ENCODE data around the gene TGDS. TPM values are rescaled to one million over a fixed set of nuclear protein-coding genes. Genes with fewer than 3 reads are reported as not detected.
"Not testable (repeated sequence)": the region's sequence is repeated elsewhere in the genome, so short reads cannot be mapped to it uniquely, and the experiment has no call there.

TGDS gene
- polyA plus RNA-seq (2013, experiment 1 of 2): 8.7 TPM
- polyA plus RNA-seq (2013, experiment 2 of 2): 9.3 TPM

GRCh38 chr13:94595950-94596574, at the start of gene TGDS:
TSS of gene TGDS (minus strand) at chr13:94596152. CDS start at chr13:94596136, 16 bp downstream.
- H2BK5ac ChIP-seq (ENCODE audit: low read depth, low read length, poor library complexity, severe bottlenecking): peak within 1 kb of the TSS; percentile 15
- peak within 1 kb of the TSS; percentile 58 for H3K27ac ChIP-seq (ENCODE audit: low read length, poor library complexity, severe bottlenecking)
- H3K27me3 ChIP-seq (ENCODE audit: control insufficient read depth in 1 of 2, insufficient read depth in 1 of 2, low read length in 2 of 2): no peaks in the 10 kb centered on the region
- peaks cover 7 to 11% of the 10 kb centered on the region in 2 experiments for H3K36me3 ChIP-seq (ENCODE audit: control insufficient read depth in 1 of 2, insufficient read depth in 2 of 2, low read depth in 1 of 2, low read length in 2 of 2)
- H2AFZ ChIP-seq (ENCODE audit: low read depth, low read length): peak within 1 kb of the TSS; percentile 59
- no peaks in the 10 kb centered on the region for H3K9me3 ChIP-seq (ENCODE audit: control insufficient read depth, low read length)
- peak within 1 kb of the TSS; percentile 98 for H3K9ac ChIP-seq (ENCODE audit: low read length)
- under 1% methylated on average over 36 of the region's 41 CpGs for WGBS
- H4K91ac ChIP-seq (ENCODE audit: low read length): peak within 1 kb of the TSS; percentile 30
- H3K79me1 ChIP-seq (replicated peaks; ENCODE audit: low read length, poor library complexity, severe bottlenecking): peaks cover 12% of the 10 kb centered on the region
- H2BK15ac ChIP-seq (ENCODE audit: low read depth, poor library complexity, severe bottlenecking): peak within 1 kb of the TSS; percentile 28
- peak within 1 kb of the TSS; percentile 16 for H2AK5ac ChIP-seq (ENCODE audit: low read length, severe bottlenecking)
- H3K4me2 ChIP-seq (ENCODE audit: low read length, poor library complexity, severe bottlenecking): peak within 1 kb of the TSS; percentile 87
- peak within 1 kb of the TSS in 1 of 2 experiments; percentile 89 for H2BK12ac ChIP-seq (ENCODE audit: low read length in 2 of 2)
- H3K4me3 ChIP-seq (ENCODE audit: insufficient read depth in 1 of 2, low read depth in 1 of 2, low read length in 2 of 2): peak within 1 kb of the TSS; percentile 69 to 96
- no peak within 1 kb of the TSS for H2BK120ac ChIP-seq (ENCODE audit: low read depth, low read length)
- DNase-seq: peak; percentile 95
- H3K18ac ChIP-seq (ENCODE audit: low read depth in 1 of 2, low read length in 2 of 2): peak within 1 kb of the TSS; percentile 74 to 89
- H4K8ac ChIP-seq (ENCODE audit: low read length): peak within 1 kb of the TSS; percentile 91
- no peak within 1 kb of the TSS for H3K23ac ChIP-seq (ENCODE audit: low read length in 2 of 2)
- peak within 1 kb of the TSS in 1 of 2 experiments; percentile 69 for H3K14ac ChIP-seq (ENCODE audit: low read length in 2 of 2)
- H3K4me1 ChIP-seq (ENCODE audit: control insufficient read depth, insufficient read depth, low read depth, low read length): peaks cover 6% of the 10 kb centered on the region
- peak within 1 kb of the TSS; percentile 67 to 75 for H3K4ac ChIP-seq (ENCODE audit: low read depth in 1 of 2, low read length in 2 of 2)

DNA sequence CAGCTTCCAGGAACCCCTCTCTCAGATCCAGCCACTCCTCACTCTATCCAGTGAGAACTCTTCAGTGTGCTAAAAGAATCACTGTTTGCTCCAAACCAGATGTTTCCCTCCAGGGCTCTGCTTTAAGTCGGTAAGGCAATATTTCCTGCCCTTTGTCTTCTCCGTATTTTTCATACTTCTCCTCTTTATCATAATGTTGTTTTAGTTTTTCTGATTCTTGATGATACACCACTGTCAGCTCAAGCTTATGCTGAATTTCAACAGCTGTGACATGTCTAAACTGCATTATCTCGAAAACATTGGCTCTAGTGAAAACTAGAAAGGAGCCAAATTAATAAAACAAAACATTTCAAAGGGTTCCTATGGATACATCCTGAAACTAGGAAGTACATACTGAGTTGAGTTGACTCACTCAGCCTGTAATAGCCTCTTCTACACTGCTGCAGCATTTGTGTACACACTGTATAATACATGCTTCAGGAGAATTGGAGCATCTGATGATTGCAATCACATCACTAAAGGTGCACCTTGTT, 45.5 kb upstream of the TGDS start:
- Histone ChIP-seq H2BK5ac (ENCODE audit: low read depth, low read length, poor library complexity, severe bottlenecking) (no peak overlapping the region), H3K9me3 (ENCODE audit: control insufficient read depth, low read length) (no peaks in the 10 kb centered on the region), H3K27ac (ENCODE audit: low read length, poor library complexity, severe bottlenecking) (no peak overlapping the region), H2AFZ (ENCODE audit: low read depth, low read length) (no peak overlapping the region), H3K36me3 (ENCODE audit: control insufficient read depth in 1 of 2, insufficient read depth in 2 of 2, low read depth in 1 of 2, low read length in 2 of 2) (no peaks in the 10 kb centered on the region), H3K14ac (ENCODE audit: low read length in 2 of 2) (no peak overlapping the region), H2BK12ac (ENCODE audit: low read length in 2 of 2) (no peak overlapping the region), H3K18ac (ENCODE audit: low read depth in 1 of 2, low read length in 2 of 2) (no peak overlapping the region), H3K79me1 (replicated peaks; ENCODE audit: low read length, poor library complexity, severe bottlenecking) (no peaks in the 10 kb centered on the region), H3K4me2 (ENCODE audit: low read length, poor library complexity, severe bottlenecking) (no peak overlapping the region), H3K9ac (ENCODE audit: low read length) (peak overlapping the region; percentile 81), H4K8ac (ENCODE audit: low read length) (no peak overlapping the region), H3K4me1 (ENCODE audit: control insufficient read depth, insufficient read depth, low read depth, low read length) (no peaks in the 10 kb centered on the region), H3K23ac (ENCODE audit: low read length in 2 of 2) (no peak overlapping the region), H3K27me3 (ENCODE audit: control insufficient read depth in 1 of 2, insufficient read depth in 1 of 2, low read length in 2 of 2) (no peaks in the 10 kb centered on the region), H2BK15ac (ENCODE audit: low read depth, poor library complexity, severe bottlenecking) (no peak overlapping the region), H3K4me3 (ENCODE audit: insufficient read depth in 1 of 2, low read depth in 1 of 2, low read length in 2 of 2) (peak overlapping the region in 1 of 2 experiments; percentile 9), H3K4ac (ENCODE audit: low read depth in 1 of 2, low read length in 2 of 2) (no peak overlapping the region), H2BK120ac (ENCODE audit: low read depth, low read length) (no peak overlapping the region), H4K91ac (ENCODE audit: low read length) (no peak overlapping the region), H2AK5ac (ENCODE audit: low read length, severe bottlenecking) (no peak overlapping the region)
- peak; percentile 84 for DNase-seq
- WGBS: no CpG with 5 or more reads among the region's 3 CpGs

- no peak overlapping the region for H3K27ac ChIP-seq (ENCODE audit: low read length, poor library complexity, severe bottlenecking)
- H2AK5ac ChIP-seq (ENCODE audit: low read length, severe bottlenecking): no peak overlapping the region
- H3K27me3 ChIP-seq (ENCODE audit: control insufficient read depth in 1 of 2, insufficient read depth in 1 of 2, low read length in 2 of 2): no peaks in the 10 kb centered on the region
- no CpG with 5 or more reads among the region's 2 CpGs for WGBS
- H2BK12ac ChIP-seq (ENCODE audit: low read length in 2 of 2): no peak overlapping the region
- no peaks in the 10 kb centered on the region for H3K79me1 ChIP-seq (replicated peaks; ENCODE audit: low read length, poor library complexity, severe bottlenecking)
- no peak overlapping the region for H2BK120ac ChIP-seq (ENCODE audit: low read depth, low read length)
- H3K14ac ChIP-seq (ENCODE audit: low read length in 2 of 2): no peak overlapping the region
- H2BK15ac ChIP-seq (ENCODE audit: low read depth, poor library complexity, severe bottlenecking): no peak overlapping the region
- no peak overlapping the region for H4K91ac ChIP-seq (ENCODE audit: low read length)
- H3K4ac ChIP-seq (ENCODE audit: low read depth in 1 of 2, low read length in 2 of 2): no peak overlapping the region
- no peak overlapping the region for H2AFZ ChIP-seq (ENCODE audit: low read depth, low read length)
- DNase-seq: peak; percentile 29
- no peaks in the 10 kb centered on the region for H3K36me3 ChIP-seq (ENCODE audit: control insufficient read depth in 1 of 2, insufficient read depth in 2 of 2, low read depth in 1 of 2, low read length in 2 of 2)
- no peak overlapping the region for H3K4me2 ChIP-seq (ENCODE audit: low read length, poor library complexity, severe bottlenecking)
- no peak overlapping the region for H4K8ac ChIP-seq (ENCODE audit: low read length)
- no peaks in the 10 kb centered on the region for H3K4me1 ChIP-seq (ENCODE audit: control insufficient read depth, insufficient read depth, low read depth, low read length)
- no peak overlapping the region for H3K4me3 ChIP-seq (ENCODE audit: insufficient read depth in 1 of 2, low read depth in 1 of 2, low read length in 2 of 2)
- peak overlapping the region; percentile 81 for H3K9ac ChIP-seq (ENCODE audit: low read length)
- H3K23ac ChIP-seq (ENCODE audit: low read length in 2 of 2): no peak overlapping the region
- H3K18ac ChIP-seq (ENCODE audit: low read depth in 1 of 2, low read length in 2 of 2): no peak overlapping the region
- no peaks in the 10 kb centered on the region for H3K9me3 ChIP-seq (ENCODE audit: control insufficient read depth, low read length)
- H2BK5ac ChIP-seq (ENCODE audit: low read depth, low read length, poor library complexity, severe bottlenecking): no peak overlapping the region
Observed at GRCh38 chr13:94640721-94641120, 44.8 kb upstream of the TGDS start.

DNA sequence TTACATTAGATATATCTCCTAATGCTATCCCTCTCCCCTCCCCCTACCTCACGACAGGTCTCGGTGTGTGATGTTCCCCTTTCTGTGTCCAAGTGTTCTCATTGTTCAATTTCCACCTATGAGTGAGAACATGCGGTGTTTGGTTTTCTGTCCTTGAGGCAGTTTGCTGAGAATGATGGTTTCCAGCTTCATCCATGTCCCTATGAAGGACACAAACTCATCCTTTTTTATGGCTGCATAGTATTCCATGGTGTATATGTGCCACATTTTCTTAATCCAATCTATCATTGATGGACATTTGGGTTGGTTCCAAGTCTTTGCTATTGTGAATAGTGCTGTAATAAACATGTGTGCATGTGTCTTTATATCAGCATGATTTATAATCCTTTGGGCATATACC, 41.7 kb upstream of the TGDS start:
- DNase-seq; H3K4me3 ChIP-seq (ENCODE audit: insufficient read depth in 1 of 2, low read depth in 1 of 2, low read length in 2 of 2); H3K18ac ChIP-seq (ENCODE audit: low read depth in 1 of 2, low read length in 2 of 2); H3K4ac ChIP-seq (ENCODE audit: low read depth in 1 of 2, low read length in 2 of 2); H3K4me2 ChIP-seq (ENCODE audit: low read length, poor library complexity, severe bottlenecking); H3K27me3 ChIP-seq (ENCODE audit: control insufficient read depth in 1 of 2, insufficient read depth in 1 of 2, low read length in 2 of 2); H3K9me3 ChIP-seq (ENCODE audit: control insufficient read depth, low read length); H2BK12ac ChIP-seq (ENCODE audit: low read length in 2 of 2); H2BK15ac ChIP-seq (ENCODE audit: low read depth, poor library complexity, severe bottlenecking); H3K79me1 ChIP-seq (replicated peaks; ENCODE audit: low read length, poor library complexity, severe bottlenecking); H3K23ac ChIP-seq (ENCODE audit: low read length in 2 of 2); H2BK5ac ChIP-seq (ENCODE audit: low read depth, low read length, poor library complexity, severe bottlenecking); H3K27ac ChIP-seq (ENCODE audit: low read length, poor library complexity, severe bottlenecking); H3K9ac ChIP-seq (ENCODE audit: low read length); H2AFZ ChIP-seq (ENCODE audit: low read depth, low read length); H2BK120ac ChIP-seq (ENCODE audit: low read depth, low read length); H2AK5ac ChIP-seq (ENCODE audit: low read length, severe bottlenecking); H4K8ac ChIP-seq (ENCODE audit: low read length); H3K4me1 ChIP-seq (ENCODE audit: control insufficient read depth, insufficient read depth, low read depth, low read length); H4K91ac ChIP-seq (ENCODE audit: low read length); H3K14ac ChIP-seq (ENCODE audit: low read length in 2 of 2): not testable (repeated sequence)
- 100% methylated on average over 2 of the region's 3 CpGs for WGBS
- peaks cover 0 to 13% of the 10 kb centered on the region in 2 experiments for H3K36me3 ChIP-seq (ENCODE audit: control insufficient read depth in 1 of 2, insufficient read depth in 2 of 2, low read depth in 1 of 2, low read length in 2 of 2)

All from mesenchymal stem cell (in vitro differentiated cells and primary cell).